Gastroesophageal sphincter (tissue), 3 donors: ENCODE results near the gene DMRT1.

Experiments
- POLR2A ChIP-seq, 2 donors: fragments of 450-650 bp; IDR thresholded peaks; one replicate each; pipeline ENCODE4 v1.6.1; 2017; ENCODE audit warnings: antibody characterized with exemption in 2 of 2, mild to moderate bottlenecking in 2 of 2, moderate library complexity in 1 of 2
- POLR2AphosphoS5 ChIP-seq: sonication (generic); formaldehyde crosslinking; IDR thresholded peaks from one replicate; pipeline ENCODE4 v1.6.1; 2017; ENCODE audit warnings: antibody characterized with exemption
- TF ChIP-seq, protein P1 (sequence below), 4 experiments: fragments of 200-600 bp in 2 of 4; fragments of 450-650 bp in 2 of 4; sonication (generic) in 1 of 4; IDR thresholded peaks; one replicate each; pipeline ENCODE4 v1.5.1; 2017 to 2019; ENCODE audit warnings: antibody characterized with exemption in 4 of 4, mild to moderate bottlenecking in 2 of 4, moderate library complexity in 2 of 4

DNA sequence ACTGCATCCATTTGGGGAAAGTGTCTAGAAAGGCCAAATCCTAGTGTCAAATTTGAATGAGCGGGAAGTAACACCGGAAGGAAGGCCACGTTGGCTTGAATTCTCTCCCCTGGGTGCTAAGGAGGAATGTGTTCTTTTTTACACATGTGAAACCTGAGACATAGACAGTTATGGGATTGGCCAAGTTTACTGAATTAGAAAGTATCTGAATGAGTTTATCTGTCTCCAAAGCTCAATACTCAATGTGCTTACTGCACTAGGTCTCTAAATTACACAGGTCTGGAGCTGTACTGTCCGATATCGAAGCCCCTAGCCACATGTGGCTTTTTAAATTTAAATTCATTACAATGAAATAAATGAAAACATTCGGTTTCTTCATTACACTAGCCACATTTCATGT lies 6.0 kb downstream of the DMRT1 start:
- TF ChIP-seq, protein P1, sequence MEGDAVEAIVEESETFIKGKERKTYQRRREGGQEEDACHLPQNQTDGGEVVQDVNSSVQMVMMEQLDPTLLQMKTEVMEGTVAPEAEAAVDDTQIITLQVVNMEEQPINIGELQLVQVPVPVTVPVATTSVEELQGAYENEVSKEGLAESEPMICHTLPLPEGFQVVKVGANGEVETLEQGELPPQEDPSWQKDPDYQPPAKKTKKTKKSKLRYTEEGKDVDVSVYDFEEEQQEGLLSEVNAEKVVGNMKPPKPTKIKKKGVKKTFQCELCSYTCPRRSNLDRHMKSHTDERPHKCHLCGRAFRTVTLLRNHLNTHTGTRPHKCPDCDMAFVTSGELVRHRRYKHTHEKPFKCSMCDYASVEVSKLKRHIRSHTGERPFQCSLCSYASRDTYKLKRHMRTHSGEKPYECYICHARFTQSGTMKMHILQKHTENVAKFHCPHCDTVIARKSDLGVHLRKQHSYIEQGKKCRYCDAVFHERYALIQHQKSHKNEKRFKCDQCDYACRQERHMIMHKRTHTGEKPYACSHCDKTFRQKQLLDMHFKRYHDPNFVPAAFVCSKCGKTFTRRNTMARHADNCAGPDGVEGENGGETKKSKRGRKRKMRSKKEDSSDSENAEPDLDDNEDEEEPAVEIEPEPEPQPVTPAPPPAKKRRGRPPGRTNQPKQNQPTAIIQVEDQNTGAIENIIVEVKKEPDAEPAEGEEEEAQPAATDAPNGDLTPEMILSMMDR (IDR thresholded peaks at IDR 0.05): no peak
- TF ChIP-seq POLR2A (IDR thresholded peaks at IDR 0.05) (no peak), POLR2AphosphoS5 (no peak)
